ENCODE measurements around the gene GPC5. TPM values are rescaled to one million over a fixed set of nuclear protein-coding genes. Genes with fewer than 3 reads are reported as not detected.

The GPC5 gene
- total and polyA plus RNA-seq, 2 donors (not counting 3 experiments of a cell fraction or from before 2014, with no cell fraction given), result 0.59 to 0.97 TPM

DNA sequence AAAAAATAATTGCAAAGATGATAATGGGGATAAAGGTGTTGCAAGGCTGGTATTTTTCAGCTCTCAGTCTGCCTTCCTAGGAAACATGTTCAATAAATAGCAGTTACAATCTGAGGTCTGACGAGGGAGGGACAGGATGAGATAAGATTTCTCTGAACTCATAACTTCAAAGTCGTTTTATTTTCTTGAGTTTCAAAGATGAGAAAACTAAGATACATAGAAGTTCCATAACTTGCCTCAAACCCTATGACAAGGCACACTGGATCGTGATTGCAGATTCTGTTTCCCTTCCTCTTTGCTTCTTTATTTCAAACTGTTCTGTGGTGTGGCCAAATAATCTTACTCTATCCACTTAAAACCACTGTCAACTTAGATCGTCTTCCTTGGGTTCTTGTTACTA is 327.2 kb downstream of the GPC5 start:
- Histone ChIP-seq H3K36me3 (ENCODE audit: control insufficient read depth in 2 of 2, extremely low read depth in 1 of 2, insufficient read depth in 2 of 2, low read length in 2 of 2) (no peaks in the 10 kb centered on the region), H3K9ac (replicated peaks; ENCODE audit: extremely low read depth, insufficient read depth, low read length) (no peak overlapping the region), H3K9me1 (replicated peaks; ENCODE audit: control insufficient read depth, extremely low read depth, insufficient read depth, low read length) (no peaks in the 10 kb centered on the region), H3K27me3 (ENCODE audit: control insufficient read depth in 2 of 2, insufficient read depth in 2 of 2, low read length in 2 of 2) (no peaks in the 10 kb centered on the region), H3K4me2 (ENCODE audit: insufficient read depth, low read length) (no peak overlapping the region), H2AFZ (ENCODE audit: low read depth, low read length) (no peak overlapping the region), H4K20me1 (replicated peaks; ENCODE audit: control insufficient read depth, extremely low read depth, insufficient read depth, low read length) (no peaks in the 10 kb centered on the region), H3K9me3 (replicated peaks; ENCODE audit: control insufficient read depth, insufficient read depth, low read length) (no peaks in the 10 kb centered on the region), H3K4me1 (ENCODE audit: control insufficient read depth, extremely low read depth, insufficient read depth, low read length) (no peaks in the 10 kb centered on the region), H3K79me2 (ENCODE audit: control insufficient read depth, insufficient read depth, low read length) (no peaks in the 10 kb centered on the region), H3K27ac (ENCODE audit: insufficient read depth, low read depth, low read length) (no peak overlapping the region), H3K4me3 (replicated peaks in 1 of 3; ENCODE audit: insufficient read depth in 1 of 3, low read depth in 1 of 3, low read length in 3 of 3) (no peak overlapping the region)
- intact Hi-C loops (cut with micrococcal nuclease) (no loop called here), dilution Hi-C loops (cut with MboI; ENCODE audit: extremely low pct_ligation_motif_present, low sequenced_read_pairs) (no loop called here)
- FAIRE-seq, result no peak
- no peak for DNase-seq (ENCODE audit: low read depth, low spot score)
- TF ChIP-seq JUN (IDR thresholded peaks at IDR 0.05; ENCODE audit: borderline replicate concordance, insufficient read depth, insufficient read length, low read depth) (no peak), EZH2 (IDR thresholded peaks at IDR 0.05; ENCODE audit: borderline replicate concordance, low read depth, low read length, severe bottlenecking) (no peak), POLR2A (IDR thresholded peaks at IDR 0.05; ENCODE audit: low read depth, low read length) (no peak), MYC (IDR thresholded peaks at IDR 0.05; ENCODE audit: low read depth, low read length) (no peak), GATA2 (IDR thresholded peaks at IDR 0.05; ENCODE audit: insufficient read depth, insufficient read length, low read depth, low read length) (no peak), FOS (IDR thresholded peaks at IDR 0.05; ENCODE audit: borderline replicate concordance, insufficient read depth, low read length) (no peak), POLR2AphosphoS5 (IDR thresholded peaks at IDR 0.05; ENCODE audit: insufficient read depth, low read depth, low read length) (no peak)
- TF ChIP-seq, protein P1, sequence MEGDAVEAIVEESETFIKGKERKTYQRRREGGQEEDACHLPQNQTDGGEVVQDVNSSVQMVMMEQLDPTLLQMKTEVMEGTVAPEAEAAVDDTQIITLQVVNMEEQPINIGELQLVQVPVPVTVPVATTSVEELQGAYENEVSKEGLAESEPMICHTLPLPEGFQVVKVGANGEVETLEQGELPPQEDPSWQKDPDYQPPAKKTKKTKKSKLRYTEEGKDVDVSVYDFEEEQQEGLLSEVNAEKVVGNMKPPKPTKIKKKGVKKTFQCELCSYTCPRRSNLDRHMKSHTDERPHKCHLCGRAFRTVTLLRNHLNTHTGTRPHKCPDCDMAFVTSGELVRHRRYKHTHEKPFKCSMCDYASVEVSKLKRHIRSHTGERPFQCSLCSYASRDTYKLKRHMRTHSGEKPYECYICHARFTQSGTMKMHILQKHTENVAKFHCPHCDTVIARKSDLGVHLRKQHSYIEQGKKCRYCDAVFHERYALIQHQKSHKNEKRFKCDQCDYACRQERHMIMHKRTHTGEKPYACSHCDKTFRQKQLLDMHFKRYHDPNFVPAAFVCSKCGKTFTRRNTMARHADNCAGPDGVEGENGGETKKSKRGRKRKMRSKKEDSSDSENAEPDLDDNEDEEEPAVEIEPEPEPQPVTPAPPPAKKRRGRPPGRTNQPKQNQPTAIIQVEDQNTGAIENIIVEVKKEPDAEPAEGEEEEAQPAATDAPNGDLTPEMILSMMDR (IDR thresholded peaks at IDR 0.05; ENCODE audit: extremely low read depth in 1 of 2, insufficient read depth in 1 of 2, low read depth in 1 of 2, low read length in 2 of 2), result no peak
- TF ChIP-seq, protein P2, sequence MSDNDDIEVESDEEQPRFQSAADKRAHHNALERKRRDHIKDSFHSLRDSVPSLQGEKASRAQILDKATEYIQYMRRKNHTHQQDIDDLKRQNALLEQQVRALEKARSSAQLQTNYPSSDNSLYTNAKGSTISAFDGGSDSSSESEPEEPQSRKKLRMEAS (IDR thresholded peaks at IDR 0.05; ENCODE audit: insufficient read depth, insufficient read length), result no peak
- POLR2A ChIA-PET, result no interaction called here
- CTCF ChIA-PET, result no interaction called here
- no TSS peak for BruUV-seq (replicated peaks)

Measured in endothelial cell of umbilical vein (primary cell).